Measurements from ENCODE around the gene ABHD2. TPM values are rescaled to one million over a fixed set of nuclear protein-coding genes. Genes with fewer than 3 reads are reported as not detected.

Gene ABHD2
- total RNA-seq, 8 experiments from 2014 or later, result 9.9 to 35.4 (median 16.8) TPM

Other genes starting within 250 kb of the ABHD2 start
- 1 to 10 TPM in 5 of 8 experiments, under 1 TPM in 3; 0.16 to 2.6 (median 1.2) TPM for gene HAPLN3, start 192.9 kb upstream of the ABHD2 start, total RNA-seq
- gene MFGE8, start 175.1 kb upstream of the ABHD2 start, total RNA-seq, result 10 to 100 TPM in 6 of 8 experiments, 1 to 10 TPM in 2; 7.4 to 60.1 (median 33.8) TPM
- gene RLBP1, start 133.1 kb downstream of the ABHD2 start, total RNA-seq, result under 1 TPM in 4 of 8 experiments, not detected in 4; 0.27 to 0.76 (median 0.40) TPM
- gene FANCI, start 155.5 kb downstream of the ABHD2 start, total RNA-seq, result 10 to 100 TPM in 3 of 8 experiments, 1 to 10 TPM in 5; 2.3 to 62.2 (median 5.7) TPM
- gene POLG, start 246.4 kb downstream of the ABHD2 start, total RNA-seq, result 10 to 100 TPM; 15.6 to 55.0 (median 23.4) TPM

All from motor neuron (in vitro differentiated cells).